ENCODE measurements around the gene CPSF3. TPM values are rescaled to one million over a fixed set of nuclear protein-coding genes. Genes with fewer than 3 reads are reported as not detected.

Gene CPSF3
- total and polyA plus RNA-seq, 2 of the 8 experiments (the other 6 are each of a cell fraction or from before 2014, with no cell fraction given): 44.5 to 93.3 TPM

GRCh38 chr2:9494081-9494480 lies 70.6 kb downstream of the CPSF3 start:
- TF ChIP-seq JUN (IDR thresholded peaks at IDR 0.05; ENCODE audit: low read depth, low read length) (no peak), TAF1 (IDR thresholded peaks at IDR 0.05; ENCODE audit: low read depth, low read length) (no peak)
- Histone ChIP-seq H3K4me3 (ENCODE audit: extremely low read depth in 1 of 4, insufficient read depth in 2 of 4, low read depth in 3 of 4, low read length in 4 of 4) (no peak overlapping the region), H3K4me1 (replicated peaks in 1 of 4; ENCODE audit: control insufficient read depth in 3 of 4, insufficient read depth in 4 of 4, low read length in 3 of 4) (no peaks in the 10 kb centered on the region), H3K9ac (replicated peaks in 1 of 4; ENCODE audit: extremely low read depth in 1 of 4, low read depth in 3 of 4, low read length in 3 of 4) (no peak overlapping the region), H3K79me1 (ENCODE audit: low read depth, low read length) (no peaks in the 10 kb centered on the region), H3K4ac (replicated peaks; ENCODE audit: insufficient read length, low read depth, low read length) (no peak overlapping the region), H3K23me2 (ENCODE audit: low read depth, low read length) (no peaks in the 10 kb centered on the region), H2AFZ (ENCODE audit: low read length) (no peak overlapping the region), H4K91ac (replicated peaks; ENCODE audit: insufficient read length, low read length) (no peak overlapping the region), H3K79me2 (ENCODE audit: control insufficient read depth in 1 of 2, insufficient read depth in 2 of 2, low read length in 2 of 2) (no peaks in the 10 kb centered on the region), H4K8ac (ENCODE audit: extremely low read depth, insufficient read depth, low read length) (no peak overlapping the region), H3K56ac (replicated peaks; ENCODE audit: insufficient read length, low read depth, low read length) (no peak overlapping the region), H3K36me3 (ENCODE audit: control insufficient read depth in 2 of 4, insufficient read depth in 4 of 4, low read length in 3 of 4) (peaks cover 23 to 67% (median 46%) of the 10 kb centered on the region in 4 experiments), H2BK120ac (replicated peaks; ENCODE audit: low read depth, low read length) (no peak overlapping the region), H2BK15ac (ENCODE audit: low read length) (no peak overlapping the region), H3K18ac (ENCODE audit: extremely low read depth, low read length) (no peak overlapping the region), H4K5ac (ENCODE audit: insufficient read length, low read depth, low read length) (no peak overlapping the region), H3K14ac (ENCODE audit: insufficient read length) (no peak overlapping the region), H3K23ac (ENCODE audit: insufficient read length) (no peak overlapping the region), H4K20me1 (replicated peaks in 1 of 2; ENCODE audit: control insufficient read depth in 1 of 2, insufficient read depth in 2 of 2, low read length in 2 of 2) (peaks cover 0 to 1% of the 10 kb centered on the region in 2 experiments), H3K27me3 (replicated peaks in 1 of 4; ENCODE audit: control insufficient read depth in 3 of 4, extremely low read depth in 1 of 4, insufficient read depth in 3 of 4, low read length in 3 of 4) (no peaks in the 10 kb centered on the region), H2BK5ac (ENCODE audit: low read depth, low read length) (no peak overlapping the region), H3K27ac (ENCODE audit: low read depth, low read length) (no peak overlapping the region), H2BK20ac (ENCODE audit: low read length) (no peak overlapping the region), H2BK12ac (ENCODE audit: low read depth, low read length) (no peak overlapping the region), H2AK5ac (ENCODE audit: low read depth, low read length) (no peak overlapping the region), H3K9me3 (ENCODE audit: insufficient read depth in 2 of 2, low read depth in 1 of 2, low read length in 1 of 2) (no peaks in the 10 kb centered on the region), H3K4me2 (ENCODE audit: insufficient read depth in 1 of 2, low read depth in 2 of 2, low read length in 2 of 2) (no peak overlapping the region)
- WGBS, 2 experiments (ENCODE audit: extremely low coverage in 1 of 2, insufficient coverage in 1 of 2, insufficient read length in 1 of 2, insufficient replicate concordance in 2 of 2, low coverage in 1 of 2, low lambda C conversion rate in 2 of 2, missing lambda C conversion rate in 1 of 2): 100% methylated on average over 1 of the region's 1 CpG; no CpG with 5 or more reads in 1 of the 2 experiments
- FAIRE-seq (no peak), DNase-seq (ENCODE audit: low read depth in 1 of 2, low spot score in 2 of 2) (no peak)
- ChIA-PET POLR2A (ENCODE audit: partially characterized antibody) (no interaction called here), CTCF (ENCODE audit: partially characterized antibody) (no interaction called here)
